Mammary epithelial cell (primary cell): ENCODE data around the gene HDAC9.

Experiments
- CTCF ChIP-seq, 2 donors: IDR thresholded peaks in 1 of 2; conservative IDR thresholded peaks in 1 of 2; 2 replicates each; pipeline ENCODE4 v1.5.1; 2011 to 2012; ENCODE audit warnings: inconsistent platforms in 2 of 2, low read length in 2 of 2, mild to moderate bottlenecking in 2 of 2, control low read depth in 1 of 2, low read depth in 1 of 2; ENCODE audit not compliant: insufficient read depth in 1 of 2; ENCODE audit errors: extremely low read depth in 1 of 2
- EZH2 ChIP-seq: IDR thresholded peaks from 2 replicates; pipeline ENCODE4 v1.6.1; 2012; ENCODE audit warnings: low read length, inconsistent platforms, borderline replicate concordance

DNA sequence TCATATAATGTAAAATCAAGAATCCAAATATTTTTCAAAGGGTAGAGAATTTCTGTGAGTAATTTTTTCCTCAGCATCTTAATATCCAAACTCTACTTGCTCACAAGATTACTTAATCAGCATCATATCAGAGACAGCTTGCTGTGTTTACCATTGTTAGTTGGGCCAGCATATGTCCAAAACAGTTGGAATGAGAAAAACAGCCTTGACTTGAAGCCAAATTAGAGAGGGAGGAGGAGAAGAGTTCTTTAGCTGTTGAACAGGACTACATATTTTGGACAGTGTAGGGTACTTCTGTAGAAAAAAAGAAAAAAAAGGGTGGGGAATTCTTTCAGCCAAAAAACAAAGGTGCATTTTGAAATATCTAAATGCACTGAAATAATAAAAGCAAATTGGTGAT is 69.8 kb downstream of the HDAC9 start:
- no peak for TF ChIP-seq CTCF (conservative IDR thresholded peaks at IDR 0.05 in 1 of 2, IDR thresholded peaks at IDR 0.05 in 1 of 2; ENCODE audit: extremely low read depth in 1 of 2, insufficient read depth in 1 of 2, low read depth in 1 of 2, low read length in 2 of 2)
- TF ChIP-seq EZH2 = no peak
